ENCODE data around the gene KPNA4.
A peak's percentile ranks its signal among the peaks of the same experiment; 100 is the strongest.
"Not testable (repeated sequence)": the region's sequence is repeated elsewhere in the genome, so short reads cannot be mapped to it uniquely, and the experiment has no call there.

The KPNA4 gene

DNA sequence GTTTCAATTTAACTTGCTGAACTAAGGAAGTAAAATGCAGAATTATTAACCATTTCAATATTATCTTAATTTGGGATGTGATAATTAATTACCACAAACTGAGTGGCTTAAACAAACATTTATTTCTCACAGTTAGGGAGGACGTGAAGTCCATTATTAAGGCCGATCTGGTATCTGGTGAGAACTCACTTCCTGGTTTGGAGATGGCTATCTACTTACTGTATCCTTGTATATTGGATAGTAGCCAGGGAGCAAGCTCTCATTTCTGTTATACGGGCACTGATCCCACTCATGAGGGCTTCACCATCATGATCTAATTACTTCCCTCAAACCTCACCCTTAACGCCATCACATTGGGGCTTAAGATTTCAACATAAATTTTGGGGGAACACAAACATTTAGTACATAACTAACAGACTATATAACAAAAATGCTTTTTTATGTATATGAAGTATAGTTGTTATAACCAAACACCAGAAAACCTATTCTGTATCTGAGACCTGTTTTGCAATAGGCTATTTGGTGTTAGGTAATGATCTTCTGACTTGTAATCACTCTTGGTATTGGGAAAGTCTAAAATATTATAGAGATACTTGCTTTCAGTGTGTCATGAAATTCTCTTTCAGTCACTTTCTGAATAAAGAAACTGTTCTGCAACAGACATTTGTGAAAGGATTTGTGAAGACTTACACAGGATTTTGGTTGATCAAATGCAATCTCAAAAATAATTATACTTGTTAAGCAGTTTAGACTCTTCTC, 4.7 kb upstream of the KPNA4 start:
- DNase-seq = no peak

DNA sequence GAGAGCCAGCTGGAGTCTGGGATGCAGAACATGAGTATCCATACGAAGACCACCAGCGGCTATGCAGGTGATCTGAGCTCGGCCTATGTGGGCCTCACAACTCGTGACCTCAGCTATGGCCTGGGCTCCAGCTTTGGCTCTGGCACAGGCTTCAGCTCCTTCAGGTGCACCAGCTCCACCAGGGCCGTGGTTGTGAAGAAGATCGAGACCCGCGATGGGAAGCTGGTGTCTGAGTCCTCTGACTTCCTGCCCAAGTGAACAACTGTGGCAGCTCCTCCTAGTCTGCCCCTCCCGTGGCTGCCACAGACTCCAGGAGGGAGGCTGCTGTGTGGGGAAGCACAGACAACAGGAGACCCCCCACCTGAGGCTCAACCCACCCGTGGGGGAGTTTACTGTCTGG, 3.6 kb upstream of the KPNA4 start:
- DNase-seq = no peak

DNA sequence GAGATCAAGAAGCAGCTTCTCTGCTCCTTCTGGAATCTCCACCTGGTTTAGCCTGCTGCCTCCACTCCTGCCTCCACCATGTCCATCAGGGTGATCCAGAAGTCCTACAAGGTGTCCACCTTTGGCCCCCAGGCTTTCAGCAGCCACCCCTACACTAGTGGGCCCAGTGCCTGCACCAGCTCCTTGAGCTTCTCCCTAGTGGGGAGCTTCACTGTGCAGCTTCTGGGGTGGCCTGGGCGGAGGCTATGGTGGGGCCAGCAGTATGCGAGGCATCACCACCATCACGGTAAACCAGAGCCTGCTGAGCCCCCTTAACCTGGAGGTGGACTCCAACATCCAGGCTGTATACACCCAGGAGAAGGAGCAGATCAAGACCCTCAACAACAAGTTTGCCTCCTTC, 2.4 kb upstream of the KPNA4 start:
- no peak for DNase-seq

DNA sequence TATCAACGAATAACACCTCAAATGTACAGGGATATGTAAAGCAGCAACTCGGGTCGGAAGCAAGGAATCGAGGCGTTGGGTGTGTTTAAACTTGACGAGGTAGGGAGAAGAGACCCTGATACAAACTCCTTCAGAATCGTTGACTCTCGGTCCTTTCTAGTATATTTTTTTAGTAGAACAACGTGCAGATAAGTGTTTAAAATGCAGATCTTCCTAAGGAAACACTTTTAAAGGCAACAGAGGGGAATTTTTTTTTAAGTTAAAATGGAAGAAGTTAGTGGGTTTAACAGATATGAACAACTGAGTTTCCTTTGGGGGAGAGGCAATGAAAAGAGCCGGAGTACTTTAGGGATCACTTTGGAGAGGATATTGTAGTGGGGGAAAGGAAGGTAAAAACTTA, 1.1 kb upstream of the KPNA4 start:
- no peak for DNase-seq

DNA sequence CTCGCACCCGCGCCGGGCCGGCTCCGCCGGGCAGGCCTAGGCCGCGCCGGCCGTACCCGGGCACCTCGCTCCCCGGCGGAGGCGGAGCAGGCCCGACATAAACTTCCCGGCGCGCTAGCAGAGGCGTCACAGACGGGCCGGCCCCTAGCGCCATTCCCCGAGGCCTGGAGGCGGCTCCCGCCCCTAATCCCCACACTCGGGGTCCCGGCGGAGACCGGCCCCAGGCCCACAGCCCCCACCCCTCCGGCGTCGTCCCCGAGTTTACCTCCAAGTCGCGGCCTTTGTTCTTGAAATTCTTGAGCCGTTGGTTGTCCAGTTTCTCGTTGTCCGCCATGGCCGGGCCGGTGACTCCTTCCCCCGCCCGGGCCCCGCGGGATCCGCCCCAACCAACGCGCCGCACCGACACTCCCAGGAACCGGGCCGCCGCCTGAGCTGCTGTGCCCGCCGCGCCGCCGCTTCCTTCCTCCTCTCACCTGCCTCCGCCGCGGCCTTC, 376 bp downstream of the KPNA4 start:
- no peak for DNase-seq

DNA sequence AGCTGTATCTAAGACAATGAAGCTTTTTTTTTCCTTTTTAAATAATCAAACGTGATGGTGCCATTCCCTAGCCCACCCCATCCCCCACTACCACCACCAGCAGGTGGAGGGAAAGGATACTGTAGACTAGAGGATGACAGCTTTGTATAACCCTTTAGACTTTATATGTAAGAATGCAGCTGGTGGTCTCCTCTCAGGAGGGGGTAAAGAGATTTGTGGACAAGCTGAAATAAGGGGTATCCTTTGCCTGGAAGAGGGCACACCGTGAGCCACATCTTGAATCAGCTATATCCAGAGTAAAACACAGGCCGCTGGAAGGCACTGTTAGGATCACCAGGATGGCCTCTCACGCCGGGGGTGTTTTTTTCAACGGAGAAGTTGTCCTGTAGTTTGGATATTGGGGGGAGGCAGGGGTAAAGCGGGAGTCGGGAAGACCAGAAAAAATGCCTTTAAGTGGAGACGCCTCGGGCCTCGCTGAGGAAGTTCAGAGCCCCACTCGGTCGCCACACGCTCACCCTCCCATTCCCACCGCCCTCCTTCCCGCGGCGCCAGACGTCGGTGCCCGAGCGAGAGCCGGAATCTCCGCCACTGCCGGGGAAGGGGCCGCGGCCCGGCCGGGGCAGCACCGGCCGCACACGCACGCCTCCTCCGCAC, 986 bp downstream of the KPNA4 start:
- DNase-seq = no peak

DNA sequence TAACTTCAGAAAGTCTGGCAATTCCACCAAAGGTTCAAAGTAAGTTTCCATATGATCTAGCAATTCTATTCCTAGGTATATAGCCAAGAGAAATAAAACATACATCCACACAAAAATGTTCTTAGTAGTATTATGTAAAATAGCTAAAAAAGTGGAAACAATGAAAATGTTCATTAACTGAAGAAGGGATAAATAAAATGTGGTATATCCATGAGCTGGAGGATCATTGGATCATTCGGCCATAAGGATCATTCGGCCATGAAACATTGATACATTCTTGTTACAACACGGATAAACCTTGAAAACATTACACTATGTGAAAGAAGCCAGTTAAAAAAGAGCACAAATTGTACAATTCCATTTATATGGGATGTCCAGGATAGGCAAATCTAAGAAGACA, 2.4 kb downstream of the KPNA4 start:
- no peak for DNase-seq

DNA sequence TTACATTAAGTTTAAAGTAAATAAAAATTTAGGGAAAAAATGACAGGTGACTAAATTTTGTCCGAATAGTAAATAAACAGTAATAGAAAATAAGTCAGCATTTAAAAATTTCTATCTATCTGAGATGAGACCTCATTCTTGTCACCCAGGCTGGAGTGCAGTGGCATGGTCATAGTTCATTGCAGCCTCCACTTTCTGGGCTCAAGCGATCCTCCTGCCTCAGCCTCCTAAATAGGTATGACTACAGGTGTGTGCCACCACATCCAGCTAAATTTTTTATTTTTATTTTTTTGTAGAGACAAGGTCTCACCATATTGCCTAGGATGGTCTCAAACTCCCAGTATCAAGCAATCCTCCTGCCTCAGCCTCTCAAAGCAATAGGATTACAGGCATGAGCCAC, 7.8 kb downstream of the KPNA4 start:
- no peak for DNase-seq

DNA sequence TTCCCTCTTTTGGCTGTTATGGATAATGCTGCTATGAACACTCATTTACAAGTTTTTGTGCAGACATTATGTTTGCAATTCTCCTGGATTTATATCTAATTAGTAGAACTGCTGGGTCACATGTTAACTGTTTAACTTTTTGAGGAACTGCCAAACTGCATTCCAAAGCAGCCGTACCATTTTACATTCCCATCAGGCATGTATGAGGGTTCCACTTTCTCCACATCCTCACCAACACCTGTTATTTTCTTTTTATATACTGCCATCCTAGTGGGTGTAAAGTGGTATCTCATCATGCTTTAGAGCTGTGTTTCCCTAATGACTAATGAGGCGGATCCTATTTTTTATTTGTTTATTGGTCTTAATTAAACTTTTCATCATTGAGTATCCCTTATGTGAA, 9.2 kb downstream of the KPNA4 start:
- no peak for DNase-seq

DNA sequence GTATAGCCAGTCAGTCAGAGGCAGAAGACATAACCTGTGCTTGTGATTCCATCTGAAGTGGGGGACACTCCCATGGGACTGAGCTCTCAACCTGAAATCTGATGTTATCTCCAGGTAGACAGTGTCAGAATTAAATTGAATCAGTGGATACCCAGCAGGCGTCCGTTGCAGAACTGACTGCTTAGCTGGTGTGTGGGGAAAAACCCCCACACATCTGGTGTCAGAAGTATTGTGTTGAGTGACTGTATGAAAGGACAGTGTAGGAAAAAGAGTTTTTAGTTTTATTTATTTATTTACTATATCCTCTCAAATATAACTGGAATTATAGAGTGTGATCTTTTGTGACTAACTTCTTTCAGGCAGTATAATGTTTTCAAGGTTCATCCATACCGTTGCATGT, 10.4 kb downstream of the KPNA4 start:
- no peak for DNase-seq

DNA sequence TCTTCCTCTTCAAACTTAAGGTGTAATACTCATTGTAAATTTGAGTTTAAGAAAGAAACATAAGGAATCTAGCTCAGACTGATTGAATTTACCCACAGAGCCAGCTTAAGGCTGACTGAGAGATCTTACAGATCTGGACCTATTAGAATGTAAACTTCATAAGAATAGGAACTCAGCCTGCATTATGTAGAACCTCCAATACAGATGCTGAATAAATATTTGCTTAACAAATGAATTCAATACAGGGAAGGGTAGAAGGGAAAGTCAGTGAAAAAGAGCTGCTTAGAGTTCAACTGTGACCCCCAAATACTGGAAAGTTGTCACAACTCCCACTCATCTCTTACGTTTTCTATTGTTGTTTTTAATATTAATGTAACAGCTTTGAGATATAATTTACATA, 11.5 kb downstream of the KPNA4 start:
- no peak for DNase-seq

DNA sequence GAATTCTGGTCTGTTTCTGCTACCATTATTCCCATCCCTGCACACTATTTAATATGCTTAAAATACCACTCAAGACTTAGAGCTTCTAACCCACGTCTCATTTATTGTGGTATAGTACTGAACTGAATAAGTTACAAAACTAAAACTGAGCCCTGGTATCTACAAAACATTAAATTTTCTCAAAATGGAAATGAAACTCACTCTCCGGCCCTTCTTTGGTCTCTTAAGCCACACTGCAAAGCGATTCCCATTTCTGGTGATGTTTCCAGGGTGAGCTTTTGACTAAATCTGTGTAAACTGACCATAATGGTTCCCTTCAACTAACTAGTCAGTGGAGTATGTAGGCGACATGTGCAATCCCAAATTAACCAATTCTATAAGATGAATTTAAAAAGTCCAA, 18.6 kb downstream of the KPNA4 start:
- DNase-seq = no peak

DNA sequence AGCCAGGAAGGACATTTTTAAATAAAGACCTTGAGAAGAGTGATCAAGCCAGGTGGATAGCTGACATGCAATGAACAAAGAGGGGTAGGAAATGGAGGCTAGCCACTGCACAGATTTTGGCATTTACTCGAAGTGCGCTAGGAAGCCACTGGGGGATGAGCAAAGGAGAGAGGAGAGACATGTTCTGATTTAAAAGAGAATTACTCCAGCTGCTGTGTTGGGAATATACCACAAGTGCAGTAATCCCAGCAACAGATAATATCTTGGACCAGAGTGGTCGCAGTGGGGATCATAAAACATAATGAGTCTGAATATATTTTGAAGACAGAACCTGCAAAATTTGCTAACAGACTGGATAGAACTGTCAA, 19.9 kb downstream of the KPNA4 start:
- no peak for DNase-seq

DNA sequence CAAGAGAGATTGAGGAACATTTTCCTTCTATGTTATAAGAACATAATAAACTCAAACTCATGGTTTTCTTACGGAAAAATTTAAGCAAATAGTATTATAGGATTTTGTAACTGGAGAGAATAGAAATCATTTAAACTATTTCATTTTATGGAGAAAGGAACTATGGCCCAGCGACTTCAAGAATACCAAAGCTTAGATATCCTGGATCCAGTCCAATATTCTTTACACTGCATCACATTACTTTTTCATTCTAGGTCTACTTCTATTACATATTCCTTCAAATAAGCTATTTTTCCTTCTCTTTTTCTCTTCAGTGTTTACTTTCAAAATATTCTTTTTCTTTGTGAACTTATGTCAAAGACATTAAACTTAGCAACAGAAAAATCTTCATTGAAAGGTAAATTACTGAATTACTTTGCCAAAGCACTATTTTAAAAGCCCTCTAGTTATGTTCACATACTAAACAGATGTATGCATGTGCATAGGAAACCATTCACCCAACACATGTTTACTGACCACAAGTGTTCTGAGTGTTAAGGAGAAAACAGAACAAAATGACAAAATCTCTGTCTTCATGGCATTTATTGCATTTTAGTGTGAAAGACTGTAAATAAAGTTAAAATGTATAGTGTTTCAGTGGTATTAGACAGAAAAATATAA, 20.4 kb downstream of the KPNA4 start:
- no peak for DNase-seq

DNA sequence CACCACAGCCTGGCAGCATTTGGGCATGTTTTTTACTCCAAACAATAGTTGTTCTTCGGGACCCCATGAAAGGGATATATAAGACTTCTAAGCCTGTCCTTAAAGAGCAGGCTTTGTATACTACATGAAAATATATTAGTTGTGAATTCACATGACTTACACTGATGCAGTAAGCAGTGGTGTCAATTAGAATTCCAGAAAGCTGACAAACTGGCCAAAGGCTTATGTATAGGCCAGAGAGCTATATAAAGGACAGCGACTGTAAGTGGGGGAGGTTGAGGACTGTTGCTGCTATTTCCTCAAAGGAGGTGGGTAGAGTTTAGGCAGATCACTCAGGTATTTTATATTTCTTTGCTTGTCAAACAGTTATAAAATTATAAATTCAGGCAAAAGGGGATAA, 24.8 kb downstream of the KPNA4 start:
- no peak for DNase-seq

DNA sequence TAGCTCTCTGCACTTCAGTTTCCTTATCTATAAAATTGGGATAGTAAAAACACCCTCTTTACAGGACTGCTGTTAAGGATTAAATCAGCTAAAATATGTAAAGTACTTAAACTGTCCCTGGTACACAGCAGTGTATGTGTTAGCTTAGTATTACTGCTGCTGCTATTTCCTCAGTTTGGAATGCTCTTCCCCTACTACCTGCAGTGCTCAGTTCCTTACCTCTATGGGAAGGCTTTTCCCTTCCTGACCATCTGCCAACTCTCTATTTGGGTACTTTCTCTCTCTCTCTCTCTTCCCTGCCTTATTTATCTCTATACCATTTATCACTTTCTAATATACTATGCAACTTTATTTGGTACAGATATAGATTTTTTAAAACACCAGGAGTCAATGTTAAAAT, 26.5 kb downstream of the KPNA4 start:
- DNase-seq = no peak

DNA sequence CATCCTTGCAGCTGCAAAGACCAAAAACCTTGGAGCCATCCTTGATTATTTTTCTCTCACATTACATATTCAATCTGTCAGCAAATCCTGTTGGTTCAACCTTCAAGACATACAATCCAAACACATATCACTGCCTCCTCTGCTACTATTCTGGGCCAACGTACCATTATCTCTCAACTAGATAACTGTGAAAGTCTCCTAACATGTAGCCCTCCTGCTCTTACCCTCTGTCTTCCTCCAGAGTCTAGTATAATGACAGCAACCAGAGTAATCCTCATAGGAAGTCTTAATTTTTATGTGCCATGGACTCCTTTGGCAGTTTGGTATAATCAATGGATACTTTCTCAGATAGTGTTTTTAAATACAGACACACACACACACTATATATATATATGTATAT, 27.6 kb downstream of the KPNA4 start:
- no peak for DNase-seq

DNA sequence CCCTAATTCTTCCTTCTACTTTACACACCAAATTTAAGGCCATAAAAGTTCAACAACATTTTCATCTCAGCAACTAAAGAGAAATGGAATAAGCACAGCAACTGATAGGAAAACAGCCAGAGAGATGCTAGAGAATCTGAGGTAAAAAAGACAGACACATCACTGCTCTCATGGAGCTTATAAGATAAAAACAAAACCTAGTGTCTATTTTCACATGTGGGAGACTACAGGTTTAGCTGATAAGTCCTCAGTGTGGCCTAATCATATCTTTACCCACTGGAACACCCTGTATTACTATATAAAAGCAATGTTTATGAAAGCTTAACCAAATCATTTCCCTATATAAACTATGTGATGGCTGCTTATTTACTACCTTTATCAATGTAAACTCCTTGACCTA, 33.0 kb downstream of the KPNA4 start:
- DNase-seq = no peak

DNA sequence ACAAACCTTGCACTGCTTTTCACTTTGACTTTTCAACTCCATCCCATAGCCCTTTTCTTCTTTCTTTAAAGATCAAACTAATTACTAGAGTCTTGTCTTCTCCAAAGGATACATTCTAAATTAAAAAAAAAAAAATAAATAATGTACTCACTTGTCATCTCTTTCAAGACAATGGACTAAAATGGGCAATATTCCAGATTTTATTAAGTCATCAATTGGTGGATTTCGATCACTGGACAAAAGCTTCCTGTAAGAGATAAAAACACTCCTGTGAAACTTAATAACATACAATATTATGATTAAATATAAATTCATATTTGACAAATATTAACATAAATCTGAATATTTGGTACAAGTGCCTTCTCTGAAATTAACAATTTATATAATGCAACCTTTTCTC, 34.1 kb downstream of the KPNA4 start:
- no peak for DNase-seq

DNA sequence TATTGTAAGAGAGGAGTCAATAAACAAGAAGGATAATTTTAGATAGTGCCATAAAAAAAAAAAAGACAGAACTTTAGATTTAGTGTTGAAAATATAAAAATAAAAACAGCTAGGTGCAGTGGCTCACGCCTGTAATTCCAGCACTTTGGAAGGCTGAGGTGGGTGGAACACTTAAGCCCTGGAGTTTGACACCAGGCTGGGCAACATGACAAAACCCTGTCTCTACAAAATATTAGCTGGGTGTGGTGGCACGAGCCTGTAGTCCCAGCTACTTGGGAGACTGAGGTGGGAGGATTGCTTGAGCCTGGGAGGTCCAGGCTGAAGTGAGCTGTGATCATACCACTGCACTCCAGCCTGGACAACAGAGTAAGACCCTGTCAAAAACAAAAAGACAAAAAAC, 49.0 kb downstream of the KPNA4 start:
- not testable (repeated sequence) for DNase-seq

DNA sequence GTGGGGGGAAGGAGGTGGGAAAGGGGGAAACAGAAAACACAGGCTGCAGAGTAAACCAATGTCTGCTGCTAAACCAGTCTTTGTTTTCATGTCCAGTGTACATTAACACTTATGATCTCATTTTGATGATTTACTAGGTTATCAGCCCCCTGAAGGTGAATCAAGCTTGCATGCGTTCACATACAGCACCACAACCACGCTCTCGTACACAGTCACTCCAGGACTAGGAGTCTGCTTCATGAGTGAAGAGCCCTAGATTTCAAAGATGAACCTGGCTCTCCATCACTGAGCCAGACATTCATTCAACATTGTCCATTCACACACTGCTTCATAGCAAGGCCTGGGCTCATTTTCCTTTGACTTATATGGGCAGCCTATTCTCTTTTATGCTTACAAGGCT, 64.0 kb downstream of the KPNA4 start:
- no peak for DNase-seq

DNA sequence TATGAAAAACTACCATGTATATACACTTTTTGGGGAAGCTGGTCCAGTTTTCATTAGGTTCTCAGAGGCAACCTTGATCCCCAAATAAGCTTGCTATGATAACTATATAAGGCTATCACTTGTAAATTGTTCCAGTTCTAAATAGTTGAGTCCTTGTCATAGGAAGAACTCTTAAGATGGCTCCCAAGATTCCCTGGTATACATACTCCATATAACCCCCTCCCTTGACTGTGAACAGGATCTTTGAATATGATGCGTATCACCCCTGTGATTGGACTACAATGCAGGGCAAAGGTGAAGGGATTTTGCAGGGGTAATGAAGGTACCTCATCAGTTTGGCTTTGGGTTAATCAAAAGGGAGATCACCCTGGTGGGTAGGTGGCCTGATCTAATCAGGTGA, 67.2 kb downstream of the KPNA4 start:
- no peak for DNase-seq

DNA sequence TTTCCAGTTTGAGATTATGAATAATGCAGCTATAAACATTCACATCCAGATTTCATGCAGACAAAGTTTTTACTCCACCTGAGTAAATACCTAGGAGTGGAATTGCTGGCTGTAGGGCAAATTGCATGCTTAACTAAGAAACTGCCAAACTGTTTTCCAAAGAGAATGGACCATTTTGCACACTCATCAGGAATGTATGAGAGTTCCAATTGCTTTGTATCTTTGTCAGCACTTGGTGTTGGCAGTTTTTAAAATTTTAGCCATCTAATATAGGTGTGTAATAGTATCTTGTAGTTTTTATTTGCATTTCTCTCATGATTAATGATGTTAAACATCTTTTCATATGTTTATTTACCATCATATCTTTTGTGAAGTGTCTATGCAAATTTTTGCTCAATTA, 75.2 kb downstream of the KPNA4 start:
- DNase-seq = no peak

DNA sequence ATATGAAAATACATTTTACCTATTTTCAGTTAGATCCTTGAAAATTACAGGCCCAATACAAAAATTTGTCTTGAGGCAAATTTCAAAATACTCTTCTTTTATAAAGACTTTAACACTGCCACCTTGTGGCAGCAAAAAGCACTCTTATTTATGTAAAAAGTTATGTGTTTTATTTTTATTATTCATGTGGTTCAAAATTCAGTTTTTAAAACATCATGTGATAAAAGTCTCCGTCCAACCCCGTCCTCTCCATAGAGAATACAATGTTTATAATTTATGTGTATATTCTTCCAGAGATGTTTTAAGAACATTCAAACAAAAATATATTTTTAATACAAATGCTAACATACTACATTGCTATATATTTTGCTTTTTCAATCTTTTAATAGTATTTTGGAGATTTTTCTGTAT, 78.9 kb downstream of the KPNA4 start:
- peak; percentile 38 for DNase-seq
